GM12878 (cell line): ENCODE results near the gene SPIRE1.

Experiments
- CHD4 ChIP-seq: fragments of 200-600 bp; sonication (generic); IDR thresholded peaks from 2 replicates; pipeline ENCODE4 v1.6.1; 2016; ENCODE audit warnings: mild to moderate bottlenecking
- CTCF ChIP-seq, 3 experiments: IDR thresholded peaks in 2 of 3; conservative IDR thresholded peaks in 1 of 3; 2 replicates each; pipeline ENCODE4 v1.5.1; 2011; ENCODE audit warnings: low read depth in 3 of 3, low read length in 3 of 3, mild to moderate bottlenecking in 3 of 3, control low read depth in 2 of 3, moderate library complexity in 2 of 3, inconsistent platforms in 1 of 3, mixed read lengths in 1 of 3; ENCODE audit not compliant: control insufficient read depth in 2 of 3, insufficient read depth in 1 of 3; ENCODE audit errors: extremely low read depth in 1 of 3
- EZH2 ChIP-seq: IDR thresholded peaks from 2 replicates; pipeline ENCODE4 v1.6.1; 2012; ENCODE audit warnings: low read depth, mild to moderate bottlenecking, control low read depth, inconsistent platforms, low read length, borderline replicate concordance; ENCODE audit not compliant: control insufficient read depth
- GABPA ChIP-seq: IDR thresholded peaks from 2 replicates; pipeline ENCODE4 v1.6.1; 2014; ENCODE audit warnings: antibody characterized with exemption, low read depth, mild to moderate bottlenecking, inconsistent platforms
- HDGF ChIP-seq: fragments of 450-650 bp; IDR thresholded peaks from 2 replicates; pipeline ENCODE4 v1.6.1; 2016; ENCODE audit warnings: antibody characterized with exemption
- KAT2A ChIP-seq: conservative IDR thresholded peaks from 2 replicates; pipeline ENCODE4 v1.6.1; 2011; ENCODE audit warnings: low read depth, low read length; ENCODE audit not compliant: control insufficient read depth
- SMC3 ChIP-seq: IDR thresholded peaks from 2 replicates; pipeline ENCODE4 v1.6.1; 2011; ENCODE audit warnings: low read length, improper control_type of control experiment, borderline replicate concordance
- TAF1 ChIP-seq: IDR thresholded peaks from 2 replicates; pipeline ENCODE4 v1.6.1; 2011; ENCODE audit warnings: mild to moderate bottlenecking, low read depth, low read length, borderline replicate concordance
- ZNF274 ChIP-seq: IDR thresholded peaks from one replicate; pipeline ENCODE4 v1.8.0; 2011; ENCODE audit not compliant: insufficient read length, insufficient read depth
- TF ChIP-seq, protein P1 (sequence below): IDR thresholded peaks from 2 replicates; pipeline ENCODE4 v1.6.1; 2011; ENCODE audit warnings: low read depth, low read length, improper control_type of control experiment, borderline replicate concordance
- TF ChIP-seq, protein P2 (sequence below): IDR thresholded peaks from 2 replicates; pipeline ENCODE4 v1.6.1; 2011; ENCODE audit warnings: low read depth, mild to moderate bottlenecking, low read length, moderate library complexity, borderline replicate concordance; ENCODE audit errors: extremely low read depth
- TF ChIP-seq, protein P3 (sequence below): fragments of 450-650 bp; IDR thresholded peaks from 2 replicates; pipeline ENCODE4 v1.6.1; 2017; ENCODE audit warnings: mild to moderate bottlenecking, low read depth, inconsistent platforms; ENCODE audit not compliant: poor library complexity, severe bottlenecking

GRCh38 chr18:12586956-12587355 is 71.0 kb downstream of the SPIRE1 start:
- TF ChIP-seq ZNF274 (no peak), SMC3 (no peak), EZH2 (no peak), CTCF (IDR thresholded peaks at IDR 0.05 in 2 of 3, conservative IDR thresholded peaks at IDR 0.05 in 1 of 3; ENCODE audit: control insufficient read depth in 2 of 3, extremely low read depth in 1 of 3, insufficient read depth in 1 of 3, low read depth in 3 of 3, low read length in 3 of 3) (no peak), KAT2A (no peak), TAF1 (no peak), GABPA (no peak), CHD4 (no peak), HDGF (no peak)
- TF ChIP-seq, protein P1, sequence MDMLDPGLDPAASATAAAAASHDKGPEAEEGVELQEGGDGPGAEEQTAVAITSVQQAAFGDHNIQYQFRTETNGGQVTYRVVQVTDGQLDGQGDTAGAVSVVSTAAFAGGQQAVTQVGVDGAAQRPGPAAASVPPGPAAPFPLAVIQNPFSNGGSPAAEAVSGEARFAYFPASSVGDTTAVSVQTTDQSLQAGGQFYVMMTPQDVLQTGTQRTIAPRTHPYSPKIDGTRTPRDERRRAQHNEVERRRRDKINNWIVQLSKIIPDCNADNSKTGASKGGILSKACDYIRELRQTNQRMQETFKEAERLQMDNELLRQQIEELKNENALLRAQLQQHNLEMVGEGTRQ: no peak
- TF ChIP-seq, protein P2, sequence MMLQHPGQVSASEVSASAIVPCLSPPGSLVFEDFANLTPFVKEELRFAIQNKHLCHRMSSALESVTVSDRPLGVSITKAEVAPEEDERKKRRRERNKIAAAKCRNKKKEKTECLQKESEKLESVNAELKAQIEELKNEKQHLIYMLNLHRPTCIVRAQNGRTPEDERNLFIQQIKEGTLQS: no peak
- TF ChIP-seq, protein P3, sequence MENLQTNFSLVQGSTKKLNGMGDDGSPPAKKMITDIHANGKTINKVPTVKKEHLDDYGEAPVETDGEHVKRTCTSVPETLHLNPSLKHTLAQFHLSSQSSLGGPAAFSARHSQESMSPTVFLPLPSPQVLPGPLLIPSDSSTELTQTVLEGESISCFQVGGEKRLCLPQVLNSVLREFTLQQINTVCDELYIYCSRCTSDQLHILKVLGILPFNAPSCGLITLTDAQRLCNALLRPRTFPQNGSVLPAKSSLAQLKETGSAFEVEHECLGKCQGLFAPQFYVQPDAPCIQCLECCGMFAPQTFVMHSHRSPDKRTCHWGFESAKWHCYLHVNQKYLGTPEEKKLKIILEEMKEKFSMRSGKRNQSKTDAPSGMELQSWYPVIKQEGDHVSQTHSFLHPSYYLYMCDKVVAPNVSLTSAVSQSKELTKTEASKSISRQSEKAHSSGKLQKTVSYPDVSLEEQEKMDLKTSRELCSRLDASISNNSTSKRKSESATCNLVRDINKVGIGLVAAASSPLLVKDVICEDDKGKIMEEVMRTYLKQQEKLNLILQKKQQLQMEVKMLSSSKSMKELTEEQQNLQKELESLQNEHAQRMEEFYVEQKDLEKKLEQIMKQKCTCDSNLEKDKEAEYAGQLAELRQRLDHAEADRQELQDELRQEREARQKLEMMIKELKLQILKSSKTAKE: no peak
